ENCODE results near the gene ETV6.

GRCh38 chr12:11722071-11722470 is 72.6 kb downstream of the ETV6 start:
- TF ChIP-seq CTCF (IDR thresholded peaks at IDR 0.05) = no peak
- no peak for TF ChIP-seq POLR2A (IDR thresholded peaks at IDR 0.05)
